Muscle layer of duodenum (tissue), 2 donors: ENCODE data around the gene SMARCB1.

Source experiments
- H3K27ac ChIP-seq: one replicate; pipeline ENCODE4 v1.7.0; 2013; ENCODE audit warnings: mild to moderate bottlenecking, low read length
- H3K27me3 ChIP-seq: one replicate; pipeline ENCODE4 v1.7.0; 2013; ENCODE audit warnings: low read depth, mild to moderate bottlenecking, control low read depth, low read length
- H3K36me3 ChIP-seq, 2 donors: one replicate each; pipeline ENCODE4 v1.7.0; 2013; ENCODE audit warnings: low read length in 2 of 2, control low read depth in 1 of 2, mild to moderate bottlenecking in 1 of 2; ENCODE audit not compliant: insufficient read depth in 2 of 2, control insufficient read depth in 1 of 2
- H3K4me1 ChIP-seq, 2 donors: one replicate each; pipeline ENCODE4 v1.7.0; 2013; ENCODE audit warnings: low read length in 2 of 2, mild to moderate bottlenecking in 2 of 2, control low read depth in 1 of 2, moderate library complexity in 1 of 2; ENCODE audit not compliant: insufficient read depth in 2 of 2, control insufficient read depth in 1 of 2
- H3K4me3 ChIP-seq, 2 donors: one replicate each; pipeline ENCODE4 v1.7.0; 2013; ENCODE audit warnings: low read length in 2 of 2, low read depth in 1 of 2, mild to moderate bottlenecking in 1 of 2
- H3K9me3 ChIP-seq, 2 donors: one replicate each; pipeline ENCODE4 v1.7.0; 2013; ENCODE audit warnings: low read length in 2 of 2, control low read depth in 1 of 2, mild to moderate bottlenecking in 1 of 2; ENCODE audit not compliant: control insufficient read depth in 1 of 2
- donor health status: healthy.

The SMARCB1 gene

GRCh38 chr22:23751441-23751996 is 35.2 kb upstream of the SMARCB1 start:
- no peaks in the 10 kb centered on the region for H3K27me3 ChIP-seq
- H3K36me3 ChIP-seq = no peaks in the 10 kb centered on the region
- H3K4me1 ChIP-seq = peaks cover 7 to 19% of the 10 kb centered on the region in 2 donors
- H3K4me3 ChIP-seq = peak overlapping the region; percentile 70 to 77
- H3K27ac ChIP-seq = peak overlapping the region; percentile 80
- no peaks in the 10 kb centered on the region for H3K9me3 ChIP-seq

GRCh38 chr22:23752090-23752691 is 34.6 kb upstream of the SMARCB1 start:
- H3K27ac ChIP-seq = no peak overlapping the region
- no peaks in the 10 kb centered on the region for H3K27me3 ChIP-seq
- H3K36me3 ChIP-seq = no peaks in the 10 kb centered on the region
- H3K4me3 ChIP-seq = no peak overlapping the region
- H3K4me1 ChIP-seq = peaks cover 7 to 19% of the 10 kb centered on the region in 2 donors
- H3K9me3 ChIP-seq = no peaks in the 10 kb centered on the region

- Histone ChIP-seq H3K27me3 (no peaks in the 10 kb centered on the region), H3K4me3 (no peak overlapping the region), H3K27ac (no peak overlapping the region), H3K9me3 (no peaks in the 10 kb centered on the region), H3K36me3 (no peaks in the 10 kb centered on the region), H3K4me1 (peaks cover 7 to 19% of the 10 kb centered on the region in 2 donors)
Measured at GRCh38 chr22:23752750-23753149, 34.0 kb upstream of the SMARCB1 start.

- no peak overlapping the region for H3K4me3 ChIP-seq
- H3K27ac ChIP-seq = no peak overlapping the region
Measured at GRCh38 chr22:23753385-23753784, 33.4 kb upstream of the SMARCB1 start.

GRCh38 chr22:23754220-23754919 is 32.4 kb upstream of the SMARCB1 start, which contains the start of gene VPREB3:
TSS of gene VPREB3 (minus strand) at chr22:23754425. CDS start at chr22:23754363, 62 bp downstream.
- Histone ChIP-seq H3K4me1 (peaks cover 7 to 19% of the 10 kb centered on the region in 2 donors), H3K4me3 (no peak within 1 kb of the TSS), H3K36me3 (no peaks in the 10 kb centered on the region), H3K27ac (no peak within 1 kb of the TSS), H3K27me3 (no peaks in the 10 kb centered on the region), H3K9me3 (no peaks in the 10 kb centered on the region)

More at GRCh38 chr22:23753385-23753784, 33.4 kb upstream of the SMARCB1 start:
- no peaks in the 10 kb centered on the region for H3K36me3 ChIP-seq
- peaks cover 7 to 19% of the 10 kb centered on the region in 2 donors for H3K4me1 ChIP-seq
- H3K27me3 ChIP-seq = no peaks in the 10 kb centered on the region
- no peaks in the 10 kb centered on the region for H3K9me3 ChIP-seq

GRCh38 chr22:23754980-23755636 is 31.7 kb upstream of the SMARCB1 start:
- Histone ChIP-seq H3K4me1 (peaks cover 2 to 13% of the 10 kb centered on the region in 2 donors), H3K9me3 (no peaks in the 10 kb centered on the region), H3K36me3 (no peaks in the 10 kb centered on the region), H3K27me3 (no peaks in the 10 kb centered on the region), H3K4me3 (no peak overlapping the region), H3K27ac (no peak overlapping the region)

GRCh38 chr22:23755711-23756110 is 31.1 kb upstream of the SMARCB1 start:
- H3K27me3 ChIP-seq = no peaks in the 10 kb centered on the region
- H3K36me3 ChIP-seq = no peaks in the 10 kb centered on the region
- no peaks in the 10 kb centered on the region for H3K9me3 ChIP-seq
- H3K4me1 ChIP-seq = peaks cover 0 to 7% of the 10 kb centered on the region in 2 donors
- H3K27ac ChIP-seq = no peak overlapping the region
- no peak overlapping the region for H3K4me3 ChIP-seq

- Histone ChIP-seq H3K27me3 (no peaks in the 10 kb centered on the region), H3K9me3 (no peaks in the 10 kb centered on the region), H3K4me1 (peaks cover 0 to 3% of the 10 kb centered on the region in 2 donors), H3K4me3 (no peak overlapping the region), H3K27ac (no peak overlapping the region), H3K36me3 (no peaks in the 10 kb centered on the region)
Measured at GRCh38 chr22:23756891-23757290, 29.9 kb upstream of the SMARCB1 start.

GRCh38 chr22:23759566-23759965 is 27.2 kb upstream of the SMARCB1 start:
- no peak overlapping the region for H3K27ac ChIP-seq

GRCh38 chr22:23760056-23760455 is 26.7 kb upstream of the SMARCB1 start:
- peaks cover 0 to 24% of the 10 kb centered on the region in 2 donors for H3K4me1 ChIP-seq
- no peaks in the 10 kb centered on the region for H3K27me3 ChIP-seq
- no peaks in the 10 kb centered on the region for H3K9me3 ChIP-seq
- no peak overlapping the region for H3K27ac ChIP-seq
- H3K36me3 ChIP-seq = no peaks in the 10 kb centered on the region
- H3K4me3 ChIP-seq = no peak overlapping the region

More at GRCh38 chr22:23759566-23759965, 27.2 kb upstream of the SMARCB1 start:
- no peaks in the 10 kb centered on the region for H3K9me3 ChIP-seq
- H3K36me3 ChIP-seq = no peaks in the 10 kb centered on the region
- peaks cover 0 to 19% of the 10 kb centered on the region in 2 donors for H3K4me1 ChIP-seq
- no peaks in the 10 kb centered on the region for H3K27me3 ChIP-seq
- no peak overlapping the region for H3K4me3 ChIP-seq
